ENCODE measurements around the gene FAM234A.

The FAM234A gene

DNA sequence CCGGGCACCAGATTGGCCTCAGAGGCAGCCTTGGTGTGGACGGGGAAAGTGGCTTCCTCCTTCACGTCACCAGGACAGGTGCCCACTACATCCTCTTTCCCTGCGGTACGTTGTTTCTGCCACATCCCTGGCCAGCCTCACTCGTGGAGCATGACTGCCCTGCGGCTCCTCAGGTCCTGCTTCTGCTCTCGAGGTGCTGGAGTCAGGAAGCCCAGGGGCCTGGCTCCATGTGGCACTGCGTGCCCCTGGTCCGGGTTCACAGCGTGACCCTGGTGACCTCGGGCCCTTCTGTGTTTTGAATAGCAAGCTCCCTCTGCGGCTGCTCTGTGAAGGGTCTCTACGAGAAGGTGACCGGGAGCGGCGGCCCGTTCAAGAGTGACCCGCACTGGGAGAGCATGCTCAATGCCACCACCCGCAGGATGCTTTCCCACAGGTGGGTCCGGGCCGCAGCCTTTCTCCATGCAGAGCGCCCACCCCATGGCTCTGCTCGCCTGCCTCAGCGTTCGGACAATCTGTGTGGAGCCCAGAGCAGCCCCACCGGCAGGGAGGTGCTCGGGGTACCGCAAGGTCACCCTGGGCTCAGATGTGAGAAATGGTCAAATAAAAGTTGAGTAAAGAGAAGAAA lies 27.6 kb downstream of the FAM234A start:
- Histone ChIP-seq H3K9me3 (ENCODE audit: control insufficient read depth, low read length) (no peaks in the 10 kb centered on the region), H3K27ac (no peak overlapping the region), H3K4me3 (ENCODE audit: low read depth, low read length) (no peak overlapping the region), H3K27me3 (ENCODE audit: control insufficient read depth, insufficient read depth, low read length) (no peaks in the 10 kb centered on the region), H3K4me1 (no peaks in the 10 kb centered on the region), H3K4me2 (ENCODE audit: low read length) (no peak overlapping the region), H2AFZ (no peak overlapping the region), H3K9ac (no peak overlapping the region), H3K79me2 (peaks cover 3% of the 10 kb centered on the region), H3K36me3 (ENCODE audit: control insufficient read depth, insufficient read depth, low read length) (no peaks in the 10 kb centered on the region)
- no peak for TF ChIP-seq CTCF (IDR thresholded peaks at IDR 0.05)

DNA sequence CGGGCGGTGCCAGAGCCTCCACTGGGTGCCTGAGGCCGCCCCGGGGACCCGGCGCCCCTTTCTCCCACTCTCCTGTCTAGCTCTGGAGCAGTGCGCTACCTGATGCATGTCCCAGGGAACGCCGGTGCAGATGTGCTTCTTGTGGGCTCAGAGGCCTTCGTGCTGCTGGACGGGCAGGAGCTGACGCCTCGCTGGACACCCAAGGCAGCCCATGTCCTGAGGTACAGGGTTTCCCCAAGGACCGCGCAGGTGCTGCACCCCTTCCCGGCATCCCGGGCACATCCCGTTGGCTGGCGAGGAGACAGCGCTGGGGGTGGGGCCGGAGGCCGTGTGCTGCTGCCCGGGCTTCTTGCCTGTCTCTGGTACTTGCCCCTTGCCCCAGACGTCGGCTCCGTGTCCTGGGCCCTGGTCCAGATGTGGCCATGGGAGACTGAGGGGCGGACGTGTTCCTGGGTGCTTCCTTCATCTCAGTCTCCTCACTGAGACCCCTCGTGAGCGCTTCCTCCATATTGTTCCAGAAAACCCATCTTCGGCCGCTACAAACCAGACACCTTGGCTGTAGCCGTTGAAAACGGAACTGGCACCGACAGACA lies 28.7 kb downstream of the FAM234A start:
- Histone ChIP-seq H3K4me3 (ENCODE audit: low read depth, low read length) (no peak overlapping the region), H3K9ac (no peak overlapping the region), H3K27ac (no peak overlapping the region), H3K9me3 (ENCODE audit: control insufficient read depth, low read length) (no peaks in the 10 kb centered on the region), H3K4me2 (ENCODE audit: low read length) (no peak overlapping the region), H3K4me1 (no peaks in the 10 kb centered on the region), H2AFZ (no peak overlapping the region), H3K27me3 (ENCODE audit: control insufficient read depth, insufficient read depth, low read length) (no peaks in the 10 kb centered on the region), H3K36me3 (ENCODE audit: control insufficient read depth, insufficient read depth, low read length) (no peaks in the 10 kb centered on the region), H3K79me2 (no peaks in the 10 kb centered on the region)
- no peak for TF ChIP-seq CTCF (IDR thresholded peaks at IDR 0.05)

GRCh38 chr16:263944-264343 lies 29.3 kb downstream of the FAM234A start:
- Histone ChIP-seq H3K4me3 (ENCODE audit: low read depth, low read length) (no peak overlapping the region), H3K9ac (no peak overlapping the region), H2AFZ (no peak overlapping the region), H3K27ac (no peak overlapping the region), H3K4me2 (ENCODE audit: low read length) (no peak overlapping the region), H3K27me3 (ENCODE audit: control insufficient read depth, insufficient read depth, low read length) (no peaks in the 10 kb centered on the region), H3K36me3 (ENCODE audit: control insufficient read depth, insufficient read depth, low read length) (no peaks in the 10 kb centered on the region), H3K9me3 (ENCODE audit: control insufficient read depth, low read length) (no peaks in the 10 kb centered on the region), H3K4me1 (no peaks in the 10 kb centered on the region), H3K79me2 (no peaks in the 10 kb centered on the region)
- TF ChIP-seq CTCF (IDR thresholded peaks at IDR 0.05), result no peak

DNA sequence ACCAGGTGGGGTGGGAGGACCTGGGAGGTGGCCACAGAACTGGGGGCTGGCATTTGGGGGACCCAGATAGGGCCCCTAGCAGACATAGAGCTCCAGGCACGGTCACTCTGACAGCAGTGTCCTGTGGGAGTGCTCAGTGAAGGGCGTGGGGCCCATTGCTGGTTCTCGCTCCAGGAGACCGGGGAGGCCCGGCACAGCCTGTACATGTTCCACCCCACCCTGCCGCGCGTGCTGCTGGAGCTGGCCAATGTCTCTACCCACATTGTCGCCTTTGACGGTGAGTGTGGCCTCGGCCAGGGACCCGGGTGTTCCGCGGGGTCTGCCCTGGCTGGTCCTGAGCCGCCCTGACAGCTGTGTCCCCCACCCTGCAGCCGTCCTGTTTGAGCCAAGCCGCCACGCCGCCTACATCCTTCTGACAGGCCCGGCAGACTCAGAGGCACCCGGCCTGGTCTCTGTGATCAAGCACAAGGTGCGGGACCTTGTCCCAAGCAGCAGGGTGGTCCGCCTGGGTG lies 29.9 kb downstream of the FAM234A start:
- Histone ChIP-seq H3K79me2 (no peaks in the 10 kb centered on the region), H3K4me1 (no peaks in the 10 kb centered on the region), H2AFZ (no peak overlapping the region), H3K4me3 (ENCODE audit: low read depth, low read length) (no peak overlapping the region), H3K4me2 (ENCODE audit: low read length) (no peak overlapping the region), H3K9ac (no peak overlapping the region), H3K27me3 (ENCODE audit: control insufficient read depth, insufficient read depth, low read length) (no peaks in the 10 kb centered on the region), H3K27ac (no peak overlapping the region), H3K9me3 (ENCODE audit: control insufficient read depth, low read length) (no peaks in the 10 kb centered on the region), H3K36me3 (ENCODE audit: control insufficient read depth, insufficient read depth, low read length) (no peaks in the 10 kb centered on the region)
- TF ChIP-seq CTCF (IDR thresholded peaks at IDR 0.05), result no peak
